Sigmoid colon (tissue), 4 donors: ENCODE measurements around the gene GRAMD4.

Experiments used
- CTCF ChIP-seq, 4 experiments: fragments of 450-650 bp in 3 of 4; fragments of 200-600 bp in 1 of 4; IDR thresholded peaks; one replicate each; pipeline ENCODE4 v1.5.1; 2016 to 2019; ENCODE audit warnings: antibody characterized with exemption in 4 of 4, mild to moderate bottlenecking in 3 of 4, moderate library complexity in 2 of 4
- EP300 ChIP-seq, 4 donors: sonication (generic); formaldehyde crosslinking; IDR thresholded peaks; one replicate each; pipeline ENCODE4 v1.6.1; 2017; ENCODE audit warnings: antibody characterized with exemption in 4 of 4
- POLR2A ChIP-seq, 2 donors: fragments of 450-650 bp; IDR thresholded peaks; one replicate each; pipeline ENCODE4 v1.6.1; 2016; ENCODE audit warnings: antibody characterized with exemption in 2 of 2, mild to moderate bottlenecking in 2 of 2, moderate library complexity in 2 of 2
- POLR2AphosphoS5 ChIP-seq, 4 donors: sonication (generic); formaldehyde crosslinking; IDR thresholded peaks; one replicate each; pipeline ENCODE4 v1.6.1; 2017; ENCODE audit warnings: antibody characterized with exemption in 4 of 4

GRCh38 chr22:46595545-46595944 is 24.6 kb upstream of the GRAMD4 start:
- TF ChIP-seq CTCF (IDR thresholded peaks at IDR 0.05): no peak
- TF ChIP-seq POLR2A (IDR thresholded peaks at IDR 0.05): no peak
- no peak for TF ChIP-seq EP300 (IDR thresholded peaks at IDR 0.05)
- no peak for TF ChIP-seq POLR2AphosphoS5 (IDR thresholded peaks at IDR 0.05)
